Mesothelial cell of epicardium (in vitro differentiated cells): ENCODE data around the gene NRDE2. TPM values are rescaled to one million over a fixed set of nuclear protein-coding genes. Genes with fewer than 3 reads are reported as not detected.

Experiments used
- DNase-seq, 2 experiments: peaks; one replicate each; pipeline ENCODE4 v3.0.0; 2021; ENCODE audit warnings: low spot score in 2 of 2; ENCODE audit not compliant: unreplicated experiment in 2 of 2
- H3K27ac Mint-ChIP-seq: 2 replicates; pipeline ENCODE4 v1.8.0; 2021; ENCODE audit warnings: mixed read lengths
- H3K27me3 Mint-ChIP-seq: 2 replicates; pipeline ENCODE4 v1.8.0; 2021; ENCODE audit warnings: low read depth, mixed read lengths
- H3K36me3 Mint-ChIP-seq: 2 replicates; pipeline ENCODE4 v1.8.0; 2021; ENCODE audit warnings: mixed read lengths
- H3K4me1 Mint-ChIP-seq: 2 replicates; pipeline ENCODE4 v1.8.0; 2021; ENCODE audit warnings: mixed read lengths
- H3K4me3 Mint-ChIP-seq: 2 replicates; pipeline ENCODE4 v1.8.0; 2021; ENCODE audit warnings: mild to moderate bottlenecking, moderate library complexity, mixed read lengths
- H3K9me3 Mint-ChIP-seq: 2 replicates; pipeline ENCODE4 v1.8.0; 2021; ENCODE audit warnings: mixed read lengths
- CTCF ChIP-seq: fragments of 200-600 bp; sonication (generic); IDR thresholded peaks from one replicate; pipeline ENCODE4 v1.5.0; 2021; ENCODE audit warnings: antibody characterized with exemption; ENCODE audit not compliant: unreplicated experiment
- total RNA-seq: library from RNA; stranded (reverse); gene quantifications from 3 replicates; pipeline ENCODE4 v1.2.1, GENCODE V29; 2021

Gene NRDE2
- total RNA-seq, 1 donor from 2014 or later, result 38.5 TPM

- peaks cover 7% of the 10 kb centered on the region for H3K4me1 Mint-ChIP-seq
- peaks cover 13% of the 10 kb centered on the region for H3K27me3 Mint-ChIP-seq
- no peak for DNase-seq
- no peak for TF ChIP-seq CTCF
- H3K4me3 Mint-ChIP-seq, result no peak overlapping the region
- H3K27ac Mint-ChIP-seq, result no peak overlapping the region
- no peaks in the 10 kb centered on the region for H3K36me3 Mint-ChIP-seq
- H3K9me3 Mint-ChIP-seq, result no peaks in the 10 kb centered on the region
Observed at GRCh38 chr14:90358359-90358758, 26.6 kb upstream of the NRDE2 start.

- Mint-ChIP-seq H3K27me3 (peaks cover 9% of the 10 kb centered on the region), H3K4me1 (peaks cover 7% of the 10 kb centered on the region), H3K27ac (no peak overlapping the region), H3K36me3 (no peaks in the 10 kb centered on the region), H3K9me3 (no peaks in the 10 kb centered on the region), H3K4me3 (no peak overlapping the region)
- no peak for DNase-seq
- no peak for TF ChIP-seq CTCF
Observed at GRCh38 chr14:90356925-90357324, 25.2 kb upstream of the NRDE2 start.

GRCh38 chr14:90355540-90356518 is 24.1 kb upstream of the NRDE2 start:
- H3K36me3 Mint-ChIP-seq, result no peaks in the 10 kb centered on the region
- H3K27ac Mint-ChIP-seq, result no peak overlapping the region
- H3K4me3 Mint-ChIP-seq, result no peak overlapping the region
- no peaks in the 10 kb centered on the region for H3K9me3 Mint-ChIP-seq
- no peak for DNase-seq
- no peak for TF ChIP-seq CTCF
- H3K27me3 Mint-ChIP-seq, result peaks cover 9% of the 10 kb centered on the region
- peaks cover 7% of the 10 kb centered on the region for H3K4me1 Mint-ChIP-seq

- no peak for TF ChIP-seq CTCF
- Mint-ChIP-seq H3K27ac (no peak overlapping the region), H3K4me1 (peaks cover 7% of the 10 kb centered on the region), H3K27me3 (peaks cover 7% of the 10 kb centered on the region), H3K36me3 (no peaks in the 10 kb centered on the region), H3K9me3 (no peaks in the 10 kb centered on the region), H3K4me3 (no peak overlapping the region)
- DNase-seq, result no peak
Observed at GRCh38 chr14:90354551-90355298, 23.0 kb upstream of the NRDE2 start.

GRCh38 chr14:90349739-90350138 is 18.0 kb upstream of the NRDE2 start:
- H3K4me1 Mint-ChIP-seq, result no peaks in the 10 kb centered on the region
- H3K9me3 Mint-ChIP-seq, result no peaks in the 10 kb centered on the region
- H3K36me3 Mint-ChIP-seq, result no peaks in the 10 kb centered on the region
- no peak overlapping the region for H3K27ac Mint-ChIP-seq
- no peak for TF ChIP-seq CTCF
- DNase-seq, result no peak
- H3K27me3 Mint-ChIP-seq, result no peaks in the 10 kb centered on the region
- H3K4me3 Mint-ChIP-seq, result no peak overlapping the region
